HG02970 (cell line): ENCODE measurements around the gene THOC3.
"Not testable (repeated sequence)": the region's sequence is repeated elsewhere in the genome, so short reads cannot be mapped to it uniquely, and the experiment has no call there.

ENCODE experiments used
- ATAC-seq: cut with Tn5 transposase; IDR thresholded peaks from one replicate; pipeline ENCODE4 v1.9.1; 2021; ENCODE audit warnings: mild to moderate bottlenecking, moderate library complexity, moderate number of reproducible peaks; ENCODE audit not compliant: unreplicated experiment, low FRiP score

THOC3 gene, protein sequence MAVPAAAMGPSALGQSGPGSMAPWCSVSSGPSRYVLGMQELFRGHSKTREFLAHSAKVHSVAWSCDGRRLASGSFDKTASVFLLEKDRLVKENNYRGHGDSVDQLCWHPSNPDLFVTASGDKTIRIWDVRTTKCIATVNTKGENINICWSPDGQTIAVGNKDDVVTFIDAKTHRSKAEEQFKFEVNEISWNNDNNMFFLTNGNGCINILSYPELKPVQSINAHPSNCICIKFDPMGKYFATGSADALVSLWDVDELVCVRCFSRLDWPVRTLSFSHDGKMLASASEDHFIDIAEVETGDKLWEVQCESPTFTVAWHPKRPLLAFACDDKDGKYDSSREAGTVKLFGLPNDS

DNA sequence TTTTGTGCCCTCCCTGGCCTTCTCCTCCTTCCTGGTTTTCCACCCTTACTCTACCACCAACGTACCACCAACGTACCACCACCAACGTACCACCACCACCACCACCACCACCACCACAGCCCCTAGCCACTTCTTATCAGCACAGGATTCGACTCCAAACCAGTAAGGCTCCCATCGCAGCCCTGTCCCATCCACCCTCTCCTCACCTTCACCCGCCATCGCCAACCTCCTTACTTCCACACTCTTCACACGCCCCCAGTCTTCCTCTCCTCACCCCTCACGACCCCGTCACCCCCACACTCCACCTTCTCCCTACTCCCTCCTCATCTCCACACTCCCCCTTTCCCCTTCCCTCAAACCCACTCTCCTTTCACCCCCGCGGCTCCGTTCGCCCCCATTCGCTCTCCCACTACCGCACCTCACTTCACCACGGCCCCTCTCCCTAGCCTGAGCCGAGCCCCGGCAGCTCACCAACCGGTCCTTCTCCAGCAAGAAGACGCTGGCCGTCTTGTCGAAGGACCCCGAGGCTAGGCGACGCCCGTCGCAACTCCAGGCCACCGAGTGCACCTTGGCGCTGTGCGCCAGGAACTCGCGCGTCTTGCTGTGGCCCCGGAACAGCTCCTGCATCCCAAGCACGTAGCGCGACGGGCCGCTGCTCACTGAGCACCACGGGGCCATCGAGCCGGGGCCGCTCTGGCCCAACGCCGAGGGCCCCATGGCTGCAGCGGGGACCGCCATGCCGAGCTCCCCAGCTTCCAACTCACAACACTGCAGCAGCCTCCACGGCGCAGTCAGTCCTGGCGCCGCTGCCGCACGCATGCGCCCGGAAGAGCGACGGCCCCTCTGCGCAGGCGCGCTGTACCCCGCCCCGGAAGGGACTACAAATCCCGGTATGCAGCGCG is at the start of gene THOC3:
Gene THOC3 (minus strand): TSS at position 845 of the 902 bp plus-strand sequence. CDS start 107 bp downstream, at position 738.
- peak; percentile 100 for ATAC-seq

GRCh38 chr5:176017324-176017723 is 49.2 kb upstream of the THOC3 start:
- ATAC-seq = not testable (repeated sequence)

DNA sequence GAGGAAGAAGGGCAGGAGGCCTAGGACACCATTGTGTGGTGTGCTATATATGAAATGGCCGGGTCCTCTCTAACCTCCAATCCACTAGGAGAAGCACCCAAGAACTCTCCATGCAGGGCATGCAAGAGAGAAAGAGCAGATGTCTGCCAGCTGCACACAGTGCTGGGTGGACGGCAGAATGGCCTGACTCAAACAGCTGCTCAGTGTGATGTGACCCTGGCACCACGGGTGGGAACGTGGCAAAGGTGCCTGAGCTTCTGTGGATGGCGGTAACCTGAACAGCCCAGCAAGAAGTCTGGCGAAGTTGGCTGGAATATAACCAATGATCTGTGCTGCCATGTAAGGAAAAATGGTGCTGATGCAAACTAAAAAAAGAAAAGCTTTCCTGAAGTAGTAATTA is 46.2 kb upstream of the THOC3 start:
- not testable (repeated sequence) for ATAC-seq

DNA sequence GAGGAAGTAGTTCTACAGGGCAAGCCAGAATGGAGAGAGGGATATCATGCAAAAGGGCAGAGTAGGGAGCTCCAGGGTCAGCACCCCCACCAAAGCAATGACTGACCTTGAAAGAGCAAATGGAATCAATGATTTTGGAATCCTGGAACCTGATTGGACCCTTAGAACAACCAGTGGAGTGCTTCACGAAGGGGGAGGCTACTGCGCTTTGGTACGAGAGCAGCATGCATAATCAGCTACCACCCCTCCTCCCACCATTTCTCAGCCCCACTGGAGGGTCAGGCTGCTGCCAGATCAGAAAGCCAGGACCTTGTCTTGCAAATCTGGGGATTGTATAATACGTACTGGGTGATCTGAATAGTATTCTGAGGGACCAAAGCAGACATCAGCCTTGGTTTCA is 43.0 kb upstream of the THOC3 start:
- not testable (repeated sequence) for ATAC-seq

DNA sequence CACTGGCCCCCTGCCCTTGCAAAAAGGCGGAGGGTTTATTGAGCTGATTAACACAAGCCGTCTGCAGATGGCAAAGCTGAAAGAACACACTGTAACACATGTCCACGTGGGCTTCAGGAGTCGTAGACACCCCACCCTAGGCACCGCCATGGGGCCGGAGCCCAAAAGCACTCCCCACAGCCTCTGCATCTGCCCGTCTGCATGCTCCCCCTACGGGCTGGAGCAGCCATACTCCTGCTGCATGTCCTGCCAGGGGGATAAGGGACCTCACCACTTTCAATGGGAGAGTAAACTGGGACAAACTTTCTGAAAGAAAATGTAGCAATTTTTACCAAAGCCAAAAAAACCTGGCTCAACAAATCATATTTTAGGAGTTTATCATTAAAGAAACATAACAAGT is 42.1 kb upstream of the THOC3 start:
- ATAC-seq = not testable (repeated sequence)

DNA sequence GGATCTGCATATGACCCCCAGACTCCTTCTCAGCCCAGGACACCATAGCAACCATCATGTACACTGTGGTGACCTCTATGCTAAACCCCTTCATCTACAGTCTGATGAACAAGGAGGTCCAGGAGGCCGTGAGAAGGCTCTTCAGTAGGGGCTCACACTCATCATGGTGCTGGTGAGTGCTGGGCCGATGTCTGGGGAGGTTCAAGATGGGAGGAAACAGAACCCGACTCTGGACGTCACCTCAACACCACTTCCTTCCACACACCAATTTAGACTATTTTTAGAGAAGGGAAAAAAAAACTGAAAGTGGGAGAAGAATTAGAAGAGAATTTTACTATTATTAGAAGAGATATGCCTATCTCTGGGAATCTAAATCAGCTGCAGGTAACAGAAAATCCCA is 39.1 kb upstream of the THOC3 start:
- ATAC-seq = not testable (repeated sequence)

GRCh38 chr5:176006819-176007218 is 38.7 kb upstream of the THOC3 start:
- ATAC-seq = not testable (repeated sequence)

DNA sequence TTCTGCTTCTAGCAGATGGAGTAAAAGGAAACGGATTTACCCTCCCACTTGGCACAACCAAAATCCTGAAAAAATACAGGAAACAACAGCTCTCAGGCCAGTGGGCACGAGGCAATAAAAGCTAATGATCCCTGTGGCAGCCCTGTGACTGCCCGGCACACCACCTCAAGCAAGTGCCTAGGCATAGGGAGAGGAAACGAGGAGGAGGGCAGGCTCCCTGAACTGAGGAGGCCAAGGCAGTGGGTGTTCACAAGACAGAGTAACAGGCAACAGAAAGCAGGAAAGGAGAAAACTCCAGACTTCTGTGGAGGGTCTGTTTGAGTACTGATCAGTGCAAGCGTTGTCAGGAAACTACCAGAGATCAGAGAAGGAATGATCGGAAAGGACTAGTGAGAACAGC is 29.9 kb upstream of the THOC3 start:
- ATAC-seq = not testable (repeated sequence)

GRCh38 chr5:175997495-175997894 is 29.4 kb upstream of the THOC3 start:
- not testable (repeated sequence) for ATAC-seq

- ATAC-seq = not testable (repeated sequence)
These were observed 28.7 kb upstream of the THOC3 start for GRCh38 chr5:175996791-175997190.

GRCh38 chr5:175995506-175995905 is 27.4 kb upstream of the THOC3 start:
- not testable (repeated sequence) for ATAC-seq

DNA sequence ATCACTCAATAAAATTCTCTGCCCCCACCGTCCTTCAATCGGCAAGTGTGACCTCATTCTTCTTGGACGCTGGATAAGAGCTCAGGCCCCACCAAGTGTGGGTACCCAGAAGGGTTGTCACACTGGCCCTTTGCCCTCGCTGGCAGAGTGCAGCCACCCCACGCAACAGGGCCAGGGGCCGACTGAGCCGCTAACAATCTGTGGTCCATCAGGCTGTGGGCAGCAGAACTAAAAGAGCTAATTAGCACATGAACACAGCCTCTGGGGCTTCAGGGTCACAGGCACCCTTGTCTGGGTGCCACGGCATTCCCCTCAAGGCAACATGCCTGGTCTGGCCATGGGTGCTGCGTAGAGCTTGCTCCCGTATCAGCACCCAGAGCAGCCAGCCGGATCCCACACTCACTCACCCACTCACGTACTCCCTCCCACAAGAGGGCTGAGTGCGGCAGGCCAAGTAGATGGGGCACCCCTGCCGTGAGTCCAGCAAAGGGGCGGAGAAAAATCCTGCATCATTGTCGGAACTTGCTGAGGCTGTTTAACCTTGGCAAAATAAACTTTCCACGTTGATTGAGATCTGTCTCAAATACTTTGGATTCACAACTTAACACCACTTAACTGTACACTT is 11.4 kb upstream of the THOC3 start:
- not testable (repeated sequence) for ATAC-seq

- ATAC-seq = peak; percentile 18
These were observed 266 bp upstream of the THOC3 start for GRCh38 chr5:175968381-175968780.

DNA sequence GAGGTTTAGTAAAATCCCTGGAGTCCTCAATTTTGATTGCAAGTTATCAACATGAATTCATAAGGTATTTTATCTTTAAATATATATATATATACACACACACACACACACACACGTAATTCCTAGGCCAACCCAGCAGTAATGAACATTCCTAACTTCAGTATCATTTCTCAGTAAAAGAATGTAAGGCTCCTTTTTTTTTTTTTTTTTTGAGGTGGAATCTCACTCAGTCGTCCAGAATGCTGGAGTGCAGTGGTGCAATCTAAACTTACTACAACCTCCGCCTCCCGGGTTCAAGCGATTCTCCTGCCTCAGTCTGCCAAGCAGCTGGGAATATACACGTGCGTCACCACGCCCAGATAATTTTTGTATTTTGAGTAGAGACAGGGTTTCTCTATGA is 5.8 kb downstream of the THOC3 start:
- ATAC-seq = not testable (repeated sequence)

DNA sequence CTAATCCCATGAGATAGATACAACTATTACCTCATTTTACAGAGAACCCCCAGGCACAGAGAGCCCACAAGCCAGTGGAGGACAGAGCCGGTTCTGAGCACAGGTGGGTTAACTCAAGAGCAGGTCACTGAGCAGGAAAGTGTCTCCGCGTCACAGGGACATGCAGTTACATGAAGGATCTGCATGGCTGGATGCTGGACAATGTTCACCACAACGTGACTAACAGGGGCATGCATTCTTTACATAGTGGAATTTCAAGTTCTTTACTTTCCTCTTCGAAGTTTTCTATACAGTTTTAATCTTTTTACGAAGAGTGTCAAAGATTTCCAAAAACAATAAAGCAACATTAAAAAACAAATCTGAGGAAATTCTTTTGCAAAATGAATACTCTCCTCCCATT is 7.9 kb downstream of the THOC3 start:
- not testable (repeated sequence) for ATAC-seq

DNA sequence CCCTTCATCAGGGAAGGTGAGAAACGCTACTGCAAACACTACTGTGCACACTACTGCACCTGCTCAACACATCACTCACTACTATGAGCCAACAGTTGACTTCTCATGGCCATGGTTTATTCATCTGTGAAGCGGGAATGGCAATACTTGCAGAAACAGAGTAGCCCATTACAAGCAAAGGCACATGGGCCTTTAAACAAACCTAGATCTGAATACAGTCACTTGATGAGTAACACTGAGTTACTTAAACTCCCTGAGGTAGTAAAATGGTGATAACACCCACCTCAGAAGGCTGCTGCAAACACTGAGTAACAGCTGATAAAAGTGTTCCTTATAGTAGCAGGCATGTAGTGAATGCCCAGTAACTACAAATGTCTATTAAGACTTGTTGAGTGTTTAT is 9.6 kb downstream of the THOC3 start:
- not testable (repeated sequence) for ATAC-seq

- ATAC-seq = not testable (repeated sequence)
These were observed 14.0 kb downstream of the THOC3 start for GRCh38 chr5:175954107-175954506.

GRCh38 chr5:175952810-175953209 is 15.3 kb downstream of the THOC3 start:
- ATAC-seq = not testable (repeated sequence)

DNA sequence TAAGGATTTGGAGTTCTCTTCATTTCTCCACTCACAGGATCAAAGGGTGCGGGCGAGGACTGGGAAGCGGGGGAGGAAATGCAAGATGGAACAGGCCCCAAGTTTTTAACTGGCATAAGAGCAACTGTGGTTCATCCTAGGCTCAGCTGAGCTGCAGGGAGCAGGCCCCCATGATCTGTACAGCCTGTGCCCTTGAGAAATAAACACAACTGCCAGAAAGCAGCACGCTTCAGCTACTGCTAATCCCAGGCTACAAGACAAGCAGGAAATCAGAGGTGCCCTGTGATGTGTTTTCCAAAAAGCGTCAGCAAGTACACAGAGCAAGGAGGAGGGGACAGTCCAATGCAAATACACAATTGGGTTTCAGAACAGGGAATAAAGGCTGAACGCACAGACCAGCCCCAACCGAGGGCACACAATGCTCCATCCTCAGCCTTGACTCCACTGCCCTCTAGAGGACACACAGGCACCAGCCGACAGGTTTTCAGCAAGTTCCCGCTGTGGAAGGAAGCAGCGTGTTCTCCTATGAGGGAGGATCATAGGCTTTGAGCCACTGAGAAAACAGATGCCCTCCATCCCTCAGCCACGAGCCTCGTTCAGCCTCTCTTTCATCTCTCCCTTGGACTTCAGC is 16.7 kb downstream of the THOC3 start:
- not testable (repeated sequence) for ATAC-seq
